CD1c-positive myeloid dendritic cell (primary cell): ENCODE data around the gene STXBP4.

Experiments
- DNase-seq: peaks from one replicate; pipeline ENCODE4 v3.0.0-alpha.2; 2016; ENCODE audit errors: extremely low spot score

Gene STXBP4

GRCh38 chr17:55121268-55121667 is 152.7 kb downstream of the STXBP4 start:
- DNase-seq: no peak

DNA sequence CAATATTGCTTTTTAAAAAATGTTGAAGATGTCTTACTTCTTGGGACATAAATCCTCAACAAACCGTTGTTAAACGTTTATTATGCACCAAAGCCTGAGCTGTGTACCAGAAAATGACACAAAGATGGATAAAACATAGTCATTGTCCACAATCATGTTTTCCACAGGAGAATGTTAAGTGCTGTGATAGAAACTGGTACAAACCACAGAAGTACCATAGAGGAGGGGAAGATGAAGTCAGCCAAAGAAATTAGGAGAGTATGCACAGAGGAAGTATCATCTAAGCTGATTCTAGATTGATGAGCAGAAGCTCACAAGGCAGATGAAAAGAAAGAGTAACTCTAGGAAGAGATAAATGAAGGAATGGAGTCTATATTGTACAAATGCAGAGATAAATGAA is 153.5 kb downstream of the STXBP4 start:
- DNase-seq: no peak

GRCh38 chr17:55124730-55125360 is 156.3 kb downstream of the STXBP4 start:
- no peak for DNase-seq

DNA sequence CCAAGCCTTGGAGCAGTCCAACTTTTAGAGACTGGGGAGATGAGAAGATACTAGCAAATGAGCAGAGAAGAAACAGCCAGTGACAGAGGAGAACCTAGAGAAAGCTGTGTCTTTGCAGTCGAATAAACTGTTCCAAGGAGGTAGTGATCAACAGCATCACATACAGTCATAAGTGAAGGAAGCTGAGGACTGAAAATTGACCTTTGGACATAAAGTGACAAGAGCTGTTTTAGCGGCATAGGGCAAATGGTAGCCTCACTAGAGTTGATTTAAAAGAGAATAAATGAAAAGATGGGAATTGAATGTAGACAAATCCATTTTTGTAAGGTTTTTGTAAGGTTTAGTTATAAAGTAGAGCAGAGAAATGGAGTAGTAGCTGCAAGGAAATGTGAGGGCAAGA is 165.0 kb downstream of the STXBP4 start:
- DNase-seq: no peak

DNA sequence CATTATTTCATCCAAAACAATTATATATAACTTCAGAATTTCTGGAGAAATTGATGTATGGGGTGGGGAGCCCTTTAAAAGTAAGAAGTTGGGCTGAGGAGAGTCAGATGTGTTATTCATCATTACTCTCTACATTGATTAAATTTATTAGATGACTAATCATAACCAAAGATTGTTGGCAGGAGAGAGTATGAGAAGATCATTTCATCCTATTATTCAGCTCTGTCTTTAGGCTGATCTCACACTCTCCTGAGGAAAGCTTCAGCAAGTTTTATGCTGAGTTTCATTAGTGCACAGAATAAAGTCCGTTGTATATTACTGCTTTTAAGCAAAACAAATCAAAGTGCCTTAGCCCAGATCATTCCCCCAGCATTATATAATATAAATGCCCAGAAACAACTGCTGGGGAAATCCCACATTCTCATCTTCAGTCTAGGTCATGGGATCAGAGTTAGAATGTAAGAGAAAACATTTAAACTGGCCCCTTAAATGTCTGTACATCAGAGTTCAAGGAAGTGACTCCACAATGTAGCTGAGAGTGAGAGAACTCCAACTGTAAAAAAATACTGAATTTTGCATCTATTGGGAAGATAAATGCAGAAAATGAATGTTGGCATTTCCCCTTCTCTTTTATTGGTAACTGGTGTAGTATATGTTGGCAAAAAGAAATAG is 166.1 kb downstream of the STXBP4 start:
- no peak for DNase-seq

- DNase-seq: no peak
Measured at GRCh38 chr17:55140809-55141208, 172.2 kb downstream of the STXBP4 start.

GRCh38 chr17:55144518-55144917 is 176.0 kb downstream of the STXBP4 start:
- DNase-seq: no peak

DNA sequence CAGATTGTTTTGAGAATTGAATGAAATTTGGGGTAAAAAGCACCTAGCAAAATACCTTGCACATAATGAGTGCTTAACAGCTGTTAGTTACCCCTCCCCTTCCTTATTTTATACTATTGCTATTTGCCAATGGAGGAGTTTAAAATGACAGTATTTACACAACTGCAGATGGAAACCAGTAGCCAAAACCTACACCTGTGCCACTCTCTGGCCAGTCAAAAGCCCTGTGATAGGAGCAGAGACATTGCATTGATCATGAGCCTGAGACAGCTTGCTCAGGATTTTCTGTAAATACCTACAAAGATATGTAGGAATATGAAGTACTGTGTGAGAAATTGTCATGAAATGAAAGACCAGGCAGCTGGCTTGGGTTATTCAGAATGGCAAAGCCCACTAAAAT is 180.9 kb downstream of the STXBP4 start:
- DNase-seq: no peak

DNA sequence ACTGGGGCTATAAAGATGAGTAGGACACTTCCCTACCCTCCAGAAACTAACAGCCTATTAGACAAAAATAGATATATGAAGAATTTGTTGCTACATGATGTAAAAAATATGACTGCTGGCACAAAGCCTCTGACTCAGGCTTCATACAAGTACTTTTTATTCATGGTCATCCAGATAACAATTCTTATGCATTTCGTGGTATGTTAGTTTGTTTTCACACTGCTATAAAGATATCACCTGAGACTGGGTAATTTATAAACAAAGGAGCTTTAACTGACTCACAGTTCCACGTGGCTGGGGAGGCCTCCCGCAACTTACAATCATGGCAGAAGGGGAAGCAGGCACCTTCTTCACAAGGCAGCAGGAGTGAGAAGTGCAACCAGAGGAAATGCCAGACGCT is 183.7 kb downstream of the STXBP4 start:
- no peak for DNase-seq

GRCh38 chr17:55154101-55154500 is 185.5 kb downstream of the STXBP4 start:
- no peak for DNase-seq

DNA sequence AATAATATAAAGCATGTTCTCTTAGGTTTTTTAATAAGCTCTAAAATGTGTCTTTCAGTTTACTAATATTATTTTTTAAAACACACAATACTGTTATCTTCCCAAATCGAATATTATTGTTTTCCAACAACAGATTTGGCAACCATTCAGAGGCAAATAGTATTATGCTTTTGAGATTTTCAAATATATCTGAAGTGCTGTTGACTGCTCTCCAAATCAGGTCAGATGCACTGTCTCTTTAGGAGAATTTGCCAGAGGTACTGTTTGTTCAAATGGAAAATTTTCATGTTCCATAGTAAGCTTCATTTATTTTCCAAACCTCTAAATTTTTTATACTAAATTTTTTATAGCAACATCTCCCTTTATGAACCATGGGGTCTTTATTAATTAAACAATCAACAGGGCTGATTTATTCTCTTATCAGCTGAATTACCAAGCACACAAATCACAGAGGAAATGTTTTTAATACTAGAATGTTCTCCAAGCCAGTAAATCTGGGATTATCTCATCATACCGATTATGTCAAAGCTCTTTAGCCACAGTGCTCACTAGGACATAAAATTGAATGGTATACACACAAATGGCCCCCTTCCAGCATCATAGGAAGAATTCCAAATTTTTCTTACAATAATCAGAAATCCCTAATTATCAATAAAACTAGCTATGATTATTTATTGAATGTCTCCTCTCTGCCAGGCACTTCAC is 187.4 kb downstream of the STXBP4 start:
- no peak for DNase-seq

- no peak for DNase-seq
Measured at GRCh38 chr17:55157165-55157564, 188.6 kb downstream of the STXBP4 start.

DNA sequence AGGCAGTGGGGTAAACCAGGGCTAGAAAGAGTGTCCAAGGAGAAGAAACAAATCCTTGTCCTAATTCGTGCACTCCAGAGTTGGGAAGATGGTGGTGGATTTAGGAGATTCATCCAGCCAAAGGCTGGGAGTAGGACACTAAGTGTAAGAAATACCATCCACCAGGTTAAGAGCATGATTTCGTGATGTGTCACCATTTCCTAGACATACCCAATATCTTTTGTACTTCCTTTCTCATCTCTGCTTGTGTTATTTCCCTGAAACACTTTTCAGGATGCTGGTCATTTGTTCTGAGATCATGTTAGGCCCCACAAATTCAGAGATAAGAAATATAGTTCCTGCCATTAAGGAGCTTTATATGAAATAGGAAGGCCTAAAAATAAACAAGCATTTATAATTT is 189.9 kb downstream of the STXBP4 start:
- DNase-seq: no peak

GRCh38 chr17:55159251-55159650 is 190.7 kb downstream of the STXBP4 start:
- DNase-seq: no peak

- no peak for DNase-seq
Measured at GRCh38 chr17:55160501-55160900, 191.9 kb downstream of the STXBP4 start.

DNA sequence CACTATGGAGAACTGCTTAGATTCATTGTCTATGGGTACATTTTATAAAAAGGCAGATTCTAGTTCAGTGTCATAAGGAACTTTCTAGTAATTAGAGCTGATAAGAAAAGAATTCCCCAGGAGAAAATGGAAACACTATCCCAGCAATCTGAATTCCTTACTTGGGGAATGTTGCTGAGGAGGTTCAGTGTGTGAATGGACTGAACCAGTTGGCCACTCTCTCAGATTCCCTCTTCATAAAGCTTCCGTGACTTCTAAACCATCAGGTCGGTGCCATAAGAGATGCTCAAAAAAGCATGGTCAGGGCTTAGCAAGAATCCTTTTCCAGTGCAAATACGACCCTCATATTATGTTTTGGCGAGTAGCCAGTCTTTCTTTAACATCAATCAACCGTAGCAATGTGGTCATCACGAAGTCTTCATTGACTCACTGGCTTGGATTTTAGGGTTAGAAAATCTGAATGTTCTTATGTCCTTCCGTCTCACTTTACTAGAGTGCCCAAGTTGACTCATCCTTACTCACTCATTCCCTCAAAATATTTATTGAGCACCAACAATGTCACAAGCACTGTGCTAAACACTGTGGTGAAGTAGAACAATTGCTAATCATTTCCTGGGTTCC is 193.5 kb downstream of the STXBP4 start:
- no peak for DNase-seq

DNA sequence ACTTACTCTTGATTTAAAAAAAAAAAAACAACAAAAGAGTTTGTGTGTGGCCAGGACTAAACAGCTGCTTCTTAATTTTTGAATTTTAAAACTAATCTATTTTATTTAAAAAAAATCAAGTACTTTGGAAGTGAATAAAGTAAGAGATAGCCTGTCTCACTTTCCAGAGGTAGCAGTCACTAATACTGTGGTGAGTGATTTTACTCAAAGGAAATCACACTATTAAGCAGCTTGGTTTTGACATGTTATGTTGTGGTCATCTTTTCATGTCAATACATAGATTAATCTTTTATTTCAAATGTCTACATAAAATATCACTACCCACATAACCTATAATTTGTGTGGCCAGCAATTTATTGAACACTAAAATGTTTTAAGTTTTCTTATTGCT is 194.0 kb downstream of the STXBP4 start:
- no peak for DNase-seq

- no peak for DNase-seq
Measured at GRCh38 chr17:55163408-55163807, 194.8 kb downstream of the STXBP4 start.

GRCh38 chr17:55166506-55166905 is 197.9 kb downstream of the STXBP4 start:
- no peak for DNase-seq

GRCh38 chr17:55167024-55167725 is 198.6 kb downstream of the STXBP4 start:
- no peak for DNase-seq

DNA sequence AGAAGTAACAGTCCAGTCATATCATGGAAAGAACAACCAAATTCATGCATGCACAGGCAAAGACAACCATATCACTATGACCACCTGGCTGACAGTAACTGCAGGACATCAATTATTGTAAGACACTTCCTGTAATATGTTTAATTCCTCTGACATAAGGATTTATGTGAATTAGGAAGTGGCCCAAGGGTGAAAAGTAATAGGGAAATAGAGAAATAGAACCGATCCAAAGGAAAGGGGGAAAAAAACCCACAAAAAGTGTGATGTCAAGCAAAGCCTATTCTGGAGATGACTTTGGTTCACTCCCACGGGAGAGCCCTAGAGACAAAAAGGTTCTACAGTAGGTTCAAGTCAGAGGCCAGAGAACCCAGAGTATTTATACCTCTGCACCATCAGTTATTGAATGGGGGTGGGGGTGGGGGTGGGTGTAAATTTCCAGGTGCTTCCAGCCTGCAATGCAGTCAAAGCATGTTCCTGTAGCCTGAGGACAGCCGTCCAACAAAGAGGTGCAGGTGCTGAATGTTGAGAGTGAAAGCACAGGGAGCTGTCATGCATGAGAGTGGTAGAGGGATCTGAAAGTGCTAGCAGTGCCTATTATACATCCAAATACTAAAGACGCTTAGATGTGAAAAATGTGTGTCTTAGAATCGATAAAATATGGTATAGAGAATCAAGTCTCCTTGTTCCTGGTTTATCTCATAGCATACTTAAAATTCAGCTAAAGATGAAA is 200.6 kb downstream of the STXBP4 start:
- no peak for DNase-seq
